PC-3 (cell line): ENCODE data around the gene LIPN. TPM values are rescaled to one million over a fixed set of nuclear protein-coding genes. Genes with fewer than 3 reads are reported as not detected.

Experiments used
- ATAC-seq: fragments of 200-7000 bp; cut with Tn5 transposase; 2 replicates; pipeline ENCODE4 v1.9.1; 2020; ENCODE audit warnings: mild to moderate bottlenecking, moderate library complexity
- BruUV-seq: library from RNA; stranded (reverse); fragments of 400-500 nt; replicated peaks from 2 replicates; lab custom pipeline; 2021; lab: Mats Ljungman, UMichigan
- CTCF ChIA-PET: fragments of 300-600 bp; sonication (Branson Sonifier 250); formaldehyde crosslinking; loops from one replicate; lab custom pipeline; 2022; ENCODE audit warnings: antibody characterized with exemption; lab: Charles Lee
- POLR2A ChIA-PET: fragments of 300-600 bp; sonication (Branson Sonifier 250); formaldehyde crosslinking; loops from one replicate; lab custom pipeline; 2022; ENCODE audit warnings: antibody characterized with exemption; ENCODE audit not compliant: unreplicated experiment; lab: Charles Lee
- DNase-seq: peaks from one replicate; pipeline ENCODE4 v3.0.0-alpha.2; 2015
- H2AFZ ChIP-seq: fragments of 300-600 bp; sonication (generic); 2 replicates; pipeline ENCODE4 v1.6.0; 2016; ENCODE audit warnings: antibody characterized with exemption, low read length
- H3F3A ChIP-seq: fragments of 300-600 bp; sonication (generic); one replicate; pipeline ENCODE4 v1.6.0; 2017; ENCODE audit warnings: antibody characterized with exemption, low read length, control low read depth, mild to moderate bottlenecking; ENCODE audit not compliant: unreplicated experiment
- H3K27ac ChIP-seq: fragments of 300-600 bp; sonication (generic); 2 replicates; pipeline ENCODE4 v1.5.1; 2016; ENCODE audit warnings: mild to moderate bottlenecking, low read length
- H3K27me3 ChIP-seq: fragments of 300-600 bp; sonication (generic); 2 replicates; pipeline ENCODE4 v1.6.1; 2016; ENCODE audit warnings: low read length, mixed read lengths
- H3K36me3 ChIP-seq: fragments of 300-600 bp; sonication (generic); 2 replicates; pipeline ENCODE4 v1.6.1; 2016; ENCODE audit warnings: low read depth, mixed run types, low read length, mixed read lengths
- H3K4me1 ChIP-seq: fragments of 300-600 bp; sonication (generic); 2 replicates; pipeline ENCODE4 v1.5.1; 2016; ENCODE audit warnings: low read length; ENCODE audit not compliant: insufficient read depth
- H3K4me2 ChIP-seq: fragments of 300-600 bp; sonication (generic); 2 replicates; pipeline ENCODE4 v1.6.0; 2016; ENCODE audit warnings: low read length
- H3K4me3 ChIP-seq: fragments of 300-600 bp; sonication (generic); 2 replicates; pipeline ENCODE4 v1.5.1; 2016; ENCODE audit warnings: mild to moderate bottlenecking, low read length, mixed read lengths
- H3K79me2 ChIP-seq: fragments of 300-600 bp; sonication (generic); 2 replicates; pipeline ENCODE4 v1.6.1; 2017; ENCODE audit warnings: low read length, mixed read lengths
- H3K9ac ChIP-seq: fragments of 300-600 bp; sonication (generic); 2 replicates; pipeline ENCODE4 v1.6.0; 2016; ENCODE audit warnings: mild to moderate bottlenecking, low read length
- H3K9me2 ChIP-seq: fragments of 300-600 bp; sonication (generic); replicated peaks from 2 replicates; pipeline ENCODE4 v1.6.1; 2016; ENCODE audit warnings: mixed run types, low read length, mixed read lengths
- H3K9me3 ChIP-seq: fragments of 300-600 bp; sonication (generic); 2 replicates; pipeline ENCODE4 v1.6.1; 2016; ENCODE audit warnings: low read length, mixed read lengths
- H4K20me1 ChIP-seq: fragments of 300-600 bp; sonication (generic); 2 replicates; pipeline ENCODE4 v1.6.1; 2016; ENCODE audit warnings: low read length, mixed read lengths
- EZH2 ChIP-seq: fragments of 300-600 bp; sonication (generic); IDR thresholded peaks from one replicate; pipeline ENCODE4 v1.6.1; 2017; ENCODE audit warnings: antibody characterized with exemption, mild to moderate bottlenecking, low read length; ENCODE audit not compliant: unreplicated experiment
- EZH2phosphoT487 ChIP-seq: fragments of 300-600 bp; sonication (generic); IDR thresholded peaks from 2 replicates; pipeline ENCODE4 v1.6.1; 2018; ENCODE audit warnings: mild to moderate bottlenecking, antibody characterized with exemption, low read length, borderline replicate concordance
- intact Hi-C: fragments of 100-400 bp; cut with micrococcal nuclease; formaldehyde crosslinking; loops from 2 replicates; pipeline ENCODE4 v1.9.0; 2023
- total RNA-seq: library from RNA; depleted of rRNA; stranded (reverse); fragments of >200 nt; gene quantifications from 2 replicates; pipeline ENCODE4 v1.2.3, GENCODE V29; 2014
- TF ChIP-seq, protein P1 (sequence below): fragments of 300-600 bp; sonication (generic); conservative IDR thresholded peaks from 2 replicates; pipeline ENCODE4 v1.5.1; 2017; ENCODE audit warnings: antibody characterized with exemption, low read depth, mild to moderate bottlenecking, low read length

The LIPN gene
- total RNA-seq, 1 experiment from 2014 or later = not detected

DNA sequence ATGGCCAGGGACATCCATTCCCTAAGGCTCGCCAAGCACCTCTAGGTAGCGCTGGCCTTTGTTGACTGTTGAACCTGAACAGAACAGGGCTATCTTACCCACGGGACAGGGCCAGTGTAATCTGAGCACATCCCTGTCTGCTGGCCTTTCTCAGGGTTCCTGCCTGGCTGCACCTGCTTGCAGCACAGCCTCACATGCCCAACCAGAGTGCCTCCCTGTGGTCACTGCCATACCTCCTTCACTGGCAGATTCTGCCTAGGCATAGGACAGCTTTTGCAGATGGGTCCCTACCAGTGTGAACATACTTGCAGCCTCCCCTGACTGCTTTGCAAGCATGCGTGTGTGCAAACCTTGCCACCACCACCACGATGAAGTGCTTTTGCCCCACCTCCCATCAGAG lies 15.8 kb upstream of the LIPN start:
- no TSS peak for BruUV-seq
- DNase-seq (no peak), ATAC-seq (no peak)
- Histone ChIP-seq H3K27ac (no peak overlapping the region), H3K4me1 (no peaks in the 10 kb centered on the region), H2AFZ (no peak overlapping the region), H3K27me3 (no peaks in the 10 kb centered on the region), H3K79me2 (no peaks in the 10 kb centered on the region), H4K20me1 (no peaks in the 10 kb centered on the region), H3K36me3 (no peaks in the 10 kb centered on the region), H3K9me3 (no peaks in the 10 kb centered on the region), H3F3A (no peaks in the 10 kb centered on the region), H3K9me2 (no peaks in the 10 kb centered on the region), H3K4me3 (no peak overlapping the region), H3K9ac (no peak overlapping the region), H3K4me2 (no peak overlapping the region)
- no peak for TF ChIP-seq EZH2phosphoT487
- no peak for TF ChIP-seq EZH2
- TF ChIP-seq, protein P1, sequence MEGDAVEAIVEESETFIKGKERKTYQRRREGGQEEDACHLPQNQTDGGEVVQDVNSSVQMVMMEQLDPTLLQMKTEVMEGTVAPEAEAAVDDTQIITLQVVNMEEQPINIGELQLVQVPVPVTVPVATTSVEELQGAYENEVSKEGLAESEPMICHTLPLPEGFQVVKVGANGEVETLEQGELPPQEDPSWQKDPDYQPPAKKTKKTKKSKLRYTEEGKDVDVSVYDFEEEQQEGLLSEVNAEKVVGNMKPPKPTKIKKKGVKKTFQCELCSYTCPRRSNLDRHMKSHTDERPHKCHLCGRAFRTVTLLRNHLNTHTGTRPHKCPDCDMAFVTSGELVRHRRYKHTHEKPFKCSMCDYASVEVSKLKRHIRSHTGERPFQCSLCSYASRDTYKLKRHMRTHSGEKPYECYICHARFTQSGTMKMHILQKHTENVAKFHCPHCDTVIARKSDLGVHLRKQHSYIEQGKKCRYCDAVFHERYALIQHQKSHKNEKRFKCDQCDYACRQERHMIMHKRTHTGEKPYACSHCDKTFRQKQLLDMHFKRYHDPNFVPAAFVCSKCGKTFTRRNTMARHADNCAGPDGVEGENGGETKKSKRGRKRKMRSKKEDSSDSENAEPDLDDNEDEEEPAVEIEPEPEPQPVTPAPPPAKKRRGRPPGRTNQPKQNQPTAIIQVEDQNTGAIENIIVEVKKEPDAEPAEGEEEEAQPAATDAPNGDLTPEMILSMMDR = no peak
- ChIA-PET CTCF (no interaction called here), POLR2A (no interaction called here)
- intact Hi-C loops = no loop called here

- no peak for TF ChIP-seq EZH2phosphoT487
- TF ChIP-seq EZH2 = no peak
- TF ChIP-seq, protein P1 = no peak
- DNase-seq = no peak
- Histone ChIP-seq H3K4me2 (no peak overlapping the region), H3F3A (no peaks in the 10 kb centered on the region), H3K79me2 (no peaks in the 10 kb centered on the region), H3K27ac (no peak overlapping the region), H3K9me2 (no peaks in the 10 kb centered on the region), H3K4me1 (no peaks in the 10 kb centered on the region), H3K27me3 (no peaks in the 10 kb centered on the region), H3K9me3 (no peaks in the 10 kb centered on the region), H3K36me3 (no peaks in the 10 kb centered on the region), H3K9ac (no peak overlapping the region), H2AFZ (no peak overlapping the region), H4K20me1 (no peaks in the 10 kb centered on the region), H3K4me3 (no peak overlapping the region)
- intact Hi-C loops = no loop called here
- ChIA-PET POLR2A (no interaction called here), CTCF (no interaction called here)
- ATAC-seq = no peak
- no TSS peak for BruUV-seq
Measured at GRCh38 chr10:88745633-88746032, 14.2 kb upstream of the LIPN start.

- Histone ChIP-seq H3K9me3 (no peaks in the 10 kb centered on the region), H3K36me3 (no peaks in the 10 kb centered on the region), H3K9me2 (no peaks in the 10 kb centered on the region), H2AFZ (no peak overlapping the region), H3K27me3 (no peaks in the 10 kb centered on the region), H3K79me2 (no peaks in the 10 kb centered on the region), H3K4me3 (no peak overlapping the region), H3K27ac (no peak overlapping the region), H3K4me2 (no peak overlapping the region), H3F3A (no peaks in the 10 kb centered on the region), H3K4me1 (0 out of 2 replicates have a peak, but pooled peaks cover 6% of the 10 kb centered on the region), H3K9ac (no peak overlapping the region), H4K20me1 (no peaks in the 10 kb centered on the region)
- BruUV-seq = no TSS peak
- peak; percentile 12 for DNase-seq
- intact Hi-C loops = no loop called here
- CTCF ChIA-PET = no interaction called here
- ATAC-seq = no peak
- TF ChIP-seq EZH2 (no peak), EZH2phosphoT487 (no peak)
- TF ChIP-seq, protein P1 = no peak
- POLR2A ChIA-PET = no interaction called here
Measured at GRCh38 chr10:88754287-88754686, 5.5 kb upstream of the LIPN start.
